Upper lobe of left lung (tissue), 4 donors: ENCODE data around the gene KMT2D.

Experiments
- EP300 ChIP-seq, 4 donors: sonication (generic); formaldehyde crosslinking; IDR thresholded peaks; one replicate each; pipeline ENCODE4 v1.5.1; 2017; ENCODE audit warnings: antibody characterized with exemption in 4 of 4, control low read depth in 2 of 4
- POLR2A ChIP-seq, 4 donors: fragments of 450-650 bp; IDR thresholded peaks; one replicate each; pipeline ENCODE4 v1.5.1; 2016 to 2017; ENCODE audit warnings: antibody characterized with exemption in 4 of 4, mild to moderate bottlenecking in 2 of 4
- TF ChIP-seq, protein P1 (sequence below), 6 experiments: fragments of 450-650 bp in 4 of 6; fragments of 200-600 bp in 2 of 6; sonication (generic) in 2 of 6; IDR thresholded peaks; one replicate each; pipeline ENCODE4 v1.5.1; 2016 to 2019; ENCODE audit warnings: antibody characterized with exemption in 6 of 6

- TF ChIP-seq, protein P1, sequence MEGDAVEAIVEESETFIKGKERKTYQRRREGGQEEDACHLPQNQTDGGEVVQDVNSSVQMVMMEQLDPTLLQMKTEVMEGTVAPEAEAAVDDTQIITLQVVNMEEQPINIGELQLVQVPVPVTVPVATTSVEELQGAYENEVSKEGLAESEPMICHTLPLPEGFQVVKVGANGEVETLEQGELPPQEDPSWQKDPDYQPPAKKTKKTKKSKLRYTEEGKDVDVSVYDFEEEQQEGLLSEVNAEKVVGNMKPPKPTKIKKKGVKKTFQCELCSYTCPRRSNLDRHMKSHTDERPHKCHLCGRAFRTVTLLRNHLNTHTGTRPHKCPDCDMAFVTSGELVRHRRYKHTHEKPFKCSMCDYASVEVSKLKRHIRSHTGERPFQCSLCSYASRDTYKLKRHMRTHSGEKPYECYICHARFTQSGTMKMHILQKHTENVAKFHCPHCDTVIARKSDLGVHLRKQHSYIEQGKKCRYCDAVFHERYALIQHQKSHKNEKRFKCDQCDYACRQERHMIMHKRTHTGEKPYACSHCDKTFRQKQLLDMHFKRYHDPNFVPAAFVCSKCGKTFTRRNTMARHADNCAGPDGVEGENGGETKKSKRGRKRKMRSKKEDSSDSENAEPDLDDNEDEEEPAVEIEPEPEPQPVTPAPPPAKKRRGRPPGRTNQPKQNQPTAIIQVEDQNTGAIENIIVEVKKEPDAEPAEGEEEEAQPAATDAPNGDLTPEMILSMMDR (IDR thresholded peaks at IDR 0.05): no peak
- TF ChIP-seq POLR2A (IDR thresholded peaks at IDR 0.05): no peak
- TF ChIP-seq EP300 (IDR thresholded peaks at IDR 0.05): no peak
Observed at GRCh38 chr12:49086116-49086515, 25.5 kb upstream of the KMT2D start.
